NCI-H2196 (cell line): ENCODE data around the gene ASCC1.

ENCODE experiments used
- DNase-seq: peaks from one replicate; lab custom pipeline; 2025; ENCODE audit not compliant: unreplicated experiment; lab: John Stamatoyannopoulos, UW

The ASCC1 gene

GRCh38 chr10:72053690-72054089, 162.4 kb downstream of the ASCC1 start:
- DNase-seq = no peak

GRCh38 chr10:72050873-72051272, 165.2 kb downstream of the ASCC1 start:
- no peak for DNase-seq

DNA sequence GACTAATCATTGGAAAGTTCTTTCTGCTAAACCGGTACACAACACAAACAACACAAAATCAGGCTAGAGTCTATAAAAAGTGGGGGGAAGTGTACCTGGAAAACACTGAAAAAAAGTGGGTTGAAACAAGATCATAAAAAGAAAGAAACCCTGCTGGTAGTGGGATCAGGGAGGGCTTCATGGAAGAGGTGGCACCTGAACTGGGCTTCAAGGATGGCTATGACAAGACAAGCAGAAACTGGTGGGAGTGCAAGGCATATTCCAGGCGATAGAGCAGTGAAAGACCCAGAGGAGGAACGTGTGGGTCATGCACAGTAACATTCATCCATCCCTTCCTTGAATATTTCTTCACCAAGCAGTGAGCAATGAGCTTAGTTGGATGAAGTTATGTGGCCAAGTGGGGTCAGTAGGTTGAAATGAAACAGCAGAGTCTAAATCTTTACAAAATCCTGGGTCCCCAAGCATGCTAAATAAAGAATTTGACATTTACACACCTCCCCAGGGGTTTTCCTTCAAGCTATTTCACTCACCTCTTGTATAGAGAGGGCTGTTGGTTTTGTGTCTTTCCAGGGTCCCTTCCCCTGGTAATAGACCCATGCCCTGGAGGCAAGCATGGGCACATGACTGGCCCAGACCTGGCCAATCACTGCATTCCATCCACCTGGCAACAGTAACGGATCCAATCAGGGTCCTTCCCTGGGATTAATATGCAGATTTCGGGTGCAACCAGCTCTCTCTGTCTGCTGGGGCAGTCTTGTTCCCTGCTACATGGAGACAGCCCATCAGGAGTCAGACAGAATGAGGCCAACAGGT, 165.9 kb downstream of the ASCC1 start:
- no peak for DNase-seq

- DNase-seq = no peak
Measured at GRCh38 chr10:72049472-72049871, 166.6 kb downstream of the ASCC1 start.

GRCh38 chr10:72048450-72049124, 167.5 kb downstream of the ASCC1 start:
- DNase-seq = peak; percentile 80
